OCI-LY7 (cell line): ENCODE data around the gene POU6F2.

Experiments
- CTCF ChIP-seq: fragments of 200-600 bp; sonication (generic); conservative IDR thresholded peaks from 2 replicates; pipeline ENCODE4 v1.5.1; 2014; ENCODE audit warnings: mild to moderate bottlenecking, antibody characterized with exemption, low read length, moderate library complexity, mixed read lengths
- EZH2phosphoT487 ChIP-seq: fragments of 200-600 bp; sonication (generic); IDR thresholded peaks from 2 replicates; pipeline ENCODE4 v1.6.1; 2018; ENCODE audit warnings: low read depth, borderline replicate concordance, mild to moderate bottlenecking, mixed run types, antibody characterized with exemption, low read length, moderate library complexity, mixed read lengths

DNA sequence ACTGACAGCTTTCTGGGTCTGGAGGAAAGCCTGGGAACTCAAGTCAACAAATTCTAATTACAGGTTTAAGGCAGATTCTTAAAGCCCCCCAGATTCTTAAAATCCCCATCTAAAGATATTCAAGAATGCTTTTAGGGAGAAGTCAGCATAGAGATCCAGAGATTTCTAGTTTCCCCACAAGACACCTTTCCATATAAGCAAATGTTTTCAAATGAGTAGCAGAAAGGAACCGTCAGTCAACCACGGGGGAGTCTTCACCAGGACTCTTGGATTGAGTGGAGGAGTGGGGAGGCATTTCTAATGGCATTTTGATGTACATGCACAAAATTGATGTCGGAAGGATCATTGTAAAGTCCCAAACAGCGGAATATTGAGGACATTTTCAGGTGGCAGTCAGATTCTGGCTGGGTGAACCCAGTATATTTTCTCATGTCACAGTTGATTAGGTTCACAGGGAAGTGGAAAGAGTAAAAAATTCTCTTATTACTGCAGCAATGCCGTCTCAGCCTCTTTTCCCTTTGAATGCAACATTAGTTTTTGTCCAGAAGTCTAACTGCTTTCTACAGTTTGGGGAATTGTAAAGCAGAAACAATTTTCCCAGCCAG is 396.8 kb downstream of the POU6F2 start:
- TF ChIP-seq CTCF (no peak), EZH2phosphoT487 (no peak)
